B cell (primary cell): ENCODE measurements around the gene RBBP8. TPM values are rescaled to one million over a fixed set of nuclear protein-coding genes. Genes with fewer than 3 reads are reported as not detected.

Experiments
- ATAC-seq: fragments of 200-7000 bp; cut with Tn5 transposase; one replicate; pipeline ENCODE4 v1.10.0; 2021; ENCODE audit warnings: low read depth, mild to moderate bottlenecking, moderate number of reproducible peaks, moderate library complexity
- CTCF ChIA-PET: fragments of 350-600 bp; sonication (Branson Sonifier 250); formaldehyde crosslinking; loops from one replicate; lab custom pipeline; 2021; ENCODE audit warnings: antibody characterized with exemption, inconsistent platforms; lab: Charles Lee
- POLR2A ChIA-PET: fragments of 350-600 bp; sonication (Branson Sonifier 250); formaldehyde crosslinking; loops from one replicate; lab custom pipeline; 2021; ENCODE audit warnings: antibody characterized with exemption; lab: Charles Lee
- DNase-seq: peaks from one replicate; pipeline ENCODE4 v3.0.0; 2013
- H2AFZ ChIP-seq: 2 replicates; pipeline ENCODE4 v1.6.1; 2012; ENCODE audit warnings: mild to moderate bottlenecking, low read depth, low read length; ENCODE audit not compliant: insufficient read depth, poor library complexity, severe bottlenecking
- H3K27ac ChIP-seq, 2 donors: 1 replicate in 1 of 2; 2 replicates in 1 of 2; pipeline ENCODE4 v1.5.1; 2012 to 2013; ENCODE audit warnings: low read length in 2 of 2, mild to moderate bottlenecking in 2 of 2, moderate library complexity in 1 of 2
- H3K27me3 ChIP-seq, 4 experiments: fragments of 200-600 bp in 1 of 4; sonication (generic) in 1 of 4; replicated peaks in 1 of 4; 1 replicate in 2 of 4; 2 replicates in 2 of 4; pipeline versions ENCODE4 v1.6.1 to v1.7.0; 2013 to 2016; ENCODE audit warnings: low read length in 3 of 4, mild to moderate bottlenecking in 2 of 4, mixed read lengths in 1 of 4, moderate library complexity in 1 of 4; ENCODE audit not compliant: insufficient read depth in 4 of 4, control insufficient read depth in 3 of 4; ENCODE audit errors: control extremely low read depth in 1 of 4
- H3K36me3 ChIP-seq, 2 experiments: replicated peaks in 1 of 2; 1 replicate in 1 of 2; 2 replicates in 1 of 2; pipeline versions ENCODE4 v1.6.1 to v1.7.1; 2013; ENCODE audit warnings: low read length in 1 of 2; ENCODE audit not compliant: insufficient read depth in 2 of 2, control insufficient read depth in 1 of 2; ENCODE audit errors: control extremely low read depth in 1 of 2, extremely low read depth in 1 of 2
- H3K4me1 ChIP-seq, 2 donors: fragments of 200-600 bp in 1 of 2; sonication (generic) in 1 of 2; 1 replicate in 1 of 2; 2 replicates in 1 of 2; pipeline versions ENCODE4 v1.5.1 to v1.6.1; 2013 to 2017; ENCODE audit warnings: low read length in 2 of 2; ENCODE audit not compliant: control insufficient read depth in 2 of 2, insufficient read depth in 2 of 2
- H3K4me2 ChIP-seq: replicated peaks from 2 replicates; pipeline ENCODE3; 2012; ENCODE audit warnings: mild to moderate bottlenecking, low read depth, low read length; ENCODE audit not compliant: poor library complexity, severe bottlenecking
- H3K4me3 ChIP-seq, 5 experiments: fragments of 200-600 bp in 1 of 5; sonication (generic) in 1 of 5; 1 replicate in 3 of 5; 2 replicates in 2 of 5; pipeline versions ENCODE4 v1.5.1 to v1.7.0; 2011 to 2016; ENCODE audit warnings: low read length in 4 of 5, mild to moderate bottlenecking in 4 of 5, low read depth in 2 of 5, control low read depth in 1 of 5, moderate library complexity in 1 of 5; ENCODE audit not compliant: insufficient read depth in 1 of 5; ENCODE audit errors: control extremely low read depth in 1 of 5, extremely low read depth in 1 of 5
- H3K79me2 ChIP-seq: fragments of 200-600 bp; sonication (generic); one replicate; pipeline ENCODE4 v1.6.0; 2016; ENCODE audit warnings: low read length; ENCODE audit not compliant: control insufficient read depth, insufficient read depth
- H3K9ac ChIP-seq: fragments of 200-600 bp; sonication (generic); 2 replicates; pipeline ENCODE4 v1.6.1; 2017; ENCODE audit warnings: mild to moderate bottlenecking, low read length, moderate library complexity
- H3K9me3 ChIP-seq, 3 donors: one replicate each; pipeline versions ENCODE4 v1.6.1 to v1.7.1; 2013; ENCODE audit warnings: low read length in 2 of 3; ENCODE audit not compliant: control insufficient read depth in 2 of 3, insufficient read depth in 1 of 3; ENCODE audit errors: control extremely low read depth in 1 of 3
- H4K20me1 ChIP-seq: 2 replicates; pipeline ENCODE4 v1.6.0; 2012; ENCODE audit warnings: mild to moderate bottlenecking, low read length; ENCODE audit not compliant: insufficient read depth, control insufficient read depth, poor library complexity, severe bottlenecking
- H3K27ac Mint-ChIP-seq: one replicate; pipeline ENCODE4 v1.8.0; 2021; ENCODE audit warnings: mixed read lengths
- H3K27me3 Mint-ChIP-seq: one replicate; pipeline ENCODE4 v1.8.0; 2021; ENCODE audit warnings: mixed read lengths
- H3K4me1 Mint-ChIP-seq: one replicate; pipeline ENCODE4 v1.8.0; 2021; ENCODE audit warnings: mixed read lengths
- H3K4me3 Mint-ChIP-seq: one replicate; pipeline ENCODE4 v1.8.0; 2021; ENCODE audit warnings: mixed read lengths
- H3K9me3 Mint-ChIP-seq: one replicate; pipeline ENCODE4 v1.8.0; 2022; ENCODE audit warnings: mixed read lengths; ENCODE audit not compliant: insufficient read depth
- CTCF ChIP-seq: fragments of 200-600 bp; IDR thresholded peaks from one replicate; pipeline ENCODE4 v1.8.0; 2022; ENCODE audit warnings: antibody characterized with exemption, mild to moderate bottlenecking
- EZH2 ChIP-seq: IDR thresholded peaks from 2 replicates; pipeline ENCODE4 v1.6.1; 2012; ENCODE audit warnings: borderline replicate concordance, low read depth, mild to moderate bottlenecking, moderate library complexity, low read length; ENCODE audit not compliant: insufficient read depth, poor library complexity, severe bottlenecking
- WGBS: methylation state at CpG from one replicate; pipeline ENCODE4 v1.1.5; 2013; ENCODE audit warnings: missing lambda C conversion rate; ENCODE audit not compliant: insufficient coverage; 5-methylcytosine and 5-hydroxymethylcytosine counted together
- intact Hi-C: fragments of 100-400 bp; cut with micrococcal nuclease; formaldehyde crosslinking; loops from one replicate; pipeline ENCODE4 v1.10.0; 2022
- polyA plus RNA-seq: library from polyadenylated mRNA; depleted of rRNA; stranded (reverse); fragments of >200 nt; gene quantifications from 2 replicates; pipeline ENCODE4 v1.2.3, GENCODE V29; 2012
- total RNA-seq, 2 donors: library from RNA; stranded (reverse); fragments of 120-200 nt in 1 of 2; gene quantifications; 1 replicate in 1 of 2; 2 replicates in 1 of 2; pipeline versions ENCODE4 v1.2.3 to v1.2.4, GENCODE V29; 2013 to 2022

The RBBP8 gene
- total and polyA plus RNA-seq, 2 donors (not counting 1 experiment from before 2014, with no cell fraction given): 2.9 to 18.0 TPM

GRCh38 chr18:23032030-23032582 is 99.0 kb downstream of the RBBP8 start:
- Histone ChIP-seq H3K9ac (no peak overlapping the region), H3K9me3 (no peaks in the 10 kb centered on the region), H3K4me2 (no peak overlapping the region), H3K27ac (no peak overlapping the region), H3K4me1 (no peaks in the 10 kb centered on the region), H3K36me3 (no peaks in the 10 kb centered on the region), H3K27me3 (no peaks in the 10 kb centered on the region), H3K79me2 (no peaks in the 10 kb centered on the region), H4K20me1 (no peaks in the 10 kb centered on the region), H3K4me3 (no peak overlapping the region), H2AFZ (no peak overlapping the region)
- TF ChIP-seq EZH2 (no peak), CTCF (no peak)
- ChIA-PET CTCF (interaction anchor here (1.1 to 3.5 kb wide), 6 partner anchors 19 to 380 kb away, joined by 3 to 22 read pairs (median 4); no protein-coding TSS in a partner anchor), POLR2A (interaction anchor here (0.5 kb wide), 1 partner anchor 84 kb away, joined by 5 read pairs; no protein-coding TSS in a partner anchor)
- Mint-ChIP-seq H3K4me3 (no peak overlapping the region), H3K9me3 (no peaks in the 10 kb centered on the region), H3K27me3 (no peaks in the 10 kb centered on the region), H3K4me1 (no peaks in the 10 kb centered on the region), H3K27ac (no peak overlapping the region)
- DNase-seq (no peak), ATAC-seq (no peak)
- intact Hi-C loops: loop anchor here (5.0 kb wide), 1 partner anchor 380 kb away; no protein-coding TSS in a partner anchor
- 100% methylated on average over 4 of the region's 4 CpGs for WGBS

GRCh38 chr18:23033056-23033455 is 99.9 kb downstream of the RBBP8 start:
- H3K27me3 Mint-ChIP-seq: no peaks in the 10 kb centered on the region
- ATAC-seq (no peak), DNase-seq (no peak)
- H3K27ac ChIP-seq: no peak overlapping the region
- intact Hi-C loops: loop anchor here (5.0 kb wide), 1 partner anchor 379 kb away; no protein-coding TSS in a partner anchor
- ChIA-PET POLR2A (no interaction called here), CTCF (interaction anchor here (1.7 to 3.5 kb wide), 2 partner anchors 20 to 379 kb away, joined by 4 to 22 read pairs; no protein-coding TSS in a partner anchor)
- no peak overlapping the region for H2AFZ ChIP-seq
- no peaks in the 10 kb centered on the region for H3K36me3 ChIP-seq
- no peaks in the 10 kb centered on the region for H3K27me3 ChIP-seq
- no peak overlapping the region for H3K4me2 ChIP-seq
- H3K4me1 Mint-ChIP-seq: no peaks in the 10 kb centered on the region
- no peak overlapping the region for H3K9ac ChIP-seq
- no peaks in the 10 kb centered on the region for H4K20me1 ChIP-seq
- no peaks in the 10 kb centered on the region for H3K4me1 ChIP-seq
- no peaks in the 10 kb centered on the region for H3K9me3 ChIP-seq
- H3K4me3 Mint-ChIP-seq: no peak overlapping the region
- WGBS: 100% methylated on average over 2 of the region's 5 CpGs
- no peaks in the 10 kb centered on the region for H3K79me2 ChIP-seq
- H3K4me3 ChIP-seq: no peak overlapping the region
- no peak overlapping the region for H3K27ac Mint-ChIP-seq
- TF ChIP-seq CTCF: no peak
- TF ChIP-seq EZH2: no peak
- H3K9me3 Mint-ChIP-seq: no peaks in the 10 kb centered on the region
